ENCODE measurements around the gene RNASE8.

The RNASE8 gene

GRCh38 chr14:21098892-21099595 is 41.4 kb downstream of the RNASE8 start:
- Histone ChIP-seq H3K27ac (peak overlapping the region; percentile 38 to 73 (median 57); a peak in 19 of 22 replicates), H3K27me3 (no peaks in the 10 kb centered on the region), H3K9me3 (replicated peaks in 1 of 11) (no peaks in the 10 kb centered on the region), H3K4me2 (peak overlapping the region; percentile 85 to 98 (median 89)), H4K20me1 (peaks cover 0 to 32% (median 5%) of the 10 kb centered on the region in 11 experiments; a peak in 9 of 22 replicates), H3K4me3 (peak overlapping the region; percentile 59 to 80 (median 70)), H3K4me1 (peaks cover 54 to 74% (median 63%) of the 10 kb centered on the region in 10 experiments), H3K9ac (peak overlapping the region; percentile 69 to 82 (median 77)), H3K36me3 (no peaks in the 10 kb centered on the region)
- TF ChIP-seq Cebpa-rat (IDR thresholded peaks at IDR 0.05), result no peak

- H3K4me3 ChIP-seq, result peak overlapping the region; percentile 59 to 80 (median 70); a peak in 18 of 20 replicates
- H3K27ac ChIP-seq, result peak overlapping the region in 4 of 11 experiments; percentile 59 to 73 (median 65); a peak in 3 of 22 replicates
- H3K9me3 ChIP-seq (replicated peaks in 1 of 11), result no peaks in the 10 kb centered on the region
- no peak for TF ChIP-seq Cebpa-rat (IDR thresholded peaks at IDR 0.05)
- peaks cover 0 to 27% (median 0%) of the 10 kb centered on the region in 11 experiments; a peak in 9 of 22 replicates for H4K20me1 ChIP-seq
- peak overlapping the region; percentile 85 to 98 (median 89) for H3K4me2 ChIP-seq
- H3K9ac ChIP-seq, result peak overlapping the region; percentile 69 to 82 (median 77); a peak in 19 of 22 replicates
- H3K36me3 ChIP-seq, result no peaks in the 10 kb centered on the region
- no peaks in the 10 kb centered on the region for H3K27me3 ChIP-seq
- peaks cover 53 to 71% (median 60%) of the 10 kb centered on the region in 10 experiments for H3K4me1 ChIP-seq
Measured at GRCh38 chr14:21099596-21099985, 42.0 kb downstream of the RNASE8 start.

GRCh38 chr14:21100931-21101330 is 43.3 kb downstream of the RNASE8 start, which contains the start of gene TMEM253:
TSS of gene TMEM253 (plus strand) at chr14:21101066. CDS start at chr14:21101344, 278 bp downstream.
- peaks cover 60 to 76% (median 67%) of the 10 kb centered on the region in 10 experiments for H3K4me1 ChIP-seq
- H3K36me3 ChIP-seq, result no peaks in the 10 kb centered on the region
- H4K20me1 ChIP-seq, result peaks cover 0 to 15% (median 0%) of the 10 kb centered on the region in 11 experiments; a peak in 4 of 22 replicates
- H3K9me3 ChIP-seq (replicated peaks in 1 of 11), result no peaks in the 10 kb centered on the region
- peak within 1 kb of the TSS; percentile 85 to 98 (median 89) for H3K4me2 ChIP-seq
- H3K9ac ChIP-seq, result peak within 1 kb of the TSS in 5 of 11 experiments; percentile 73 to 82 (median 81); a peak in 7 of 22 replicates
- H3K27me3 ChIP-seq, result no peaks in the 10 kb centered on the region
- TF ChIP-seq Cebpa-rat (IDR thresholded peaks at IDR 0.05), result no peak
- H3K4me3 ChIP-seq, result peak within 1 kb of the TSS in 2 of 10 experiments; percentile 70 to 75; a peak in 1 of 20 replicates
- no peak within 1 kb of the TSS for H3K27ac ChIP-seq

- peaks cover 50 to 75% (median 66%) of the 10 kb centered on the region in 10 experiments for H3K4me1 ChIP-seq
- no peaks in the 10 kb centered on the region for H3K27me3 ChIP-seq
- TF ChIP-seq Cebpa-rat (IDR thresholded peaks at IDR 0.05), result no peak
- H3K9ac ChIP-seq, result no peak overlapping the region
- no peaks in the 10 kb centered on the region for H3K36me3 ChIP-seq
- peaks cover 0 to 7% (median 0%) of the 10 kb centered on the region in 11 experiments; a peak in 3 of 22 replicates for H4K20me1 ChIP-seq
- no peaks in the 10 kb centered on the region for H3K9me3 ChIP-seq (replicated peaks in 1 of 11)
- H3K4me2 ChIP-seq, result peak overlapping the region; percentile 78 to 97 (median 89); a peak in 14 of 22 replicates
- H3K4me3 ChIP-seq, result no peak overlapping the region
- no peak overlapping the region for H3K27ac ChIP-seq
Measured at GRCh38 chr14:21101802-21102413, 44.3 kb downstream of the RNASE8 start.

GRCh38 chr14:21102521-21103410 is 45.1 kb downstream of the RNASE8 start:
- no peak for TF ChIP-seq Cebpa-rat (IDR thresholded peaks at IDR 0.05)
- Histone ChIP-seq H3K27me3 (no peaks in the 10 kb centered on the region), H3K4me3 (peak overlapping the region; percentile 65 to 87 (median 80)), H3K36me3 (no peaks in the 10 kb centered on the region), H3K4me2 (peak overlapping the region; percentile 78 to 97 (median 89)), H3K9me3 (replicated peaks in 1 of 11) (no peaks in the 10 kb centered on the region), H4K20me1 (no peaks in the 10 kb centered on the region), H3K27ac (peak overlapping the region in 7 of 11 experiments; percentile 95 to 100 (median 98); a peak in 9 of 22 replicates), H3K9ac (peak overlapping the region; percentile 94 to 99 (median 98); a peak in 19 of 22 replicates), H3K4me1 (peaks cover 44 to 69% (median 59%) of the 10 kb centered on the region in 10 experiments)

- no peak for TF ChIP-seq Cebpa-rat (IDR thresholded peaks at IDR 0.05)
- Histone ChIP-seq H3K4me3 (peak overlapping the region; percentile 65 to 87 (median 80)), H3K9ac (peak overlapping the region; percentile 94 to 99 (median 98)), H3K4me1 (peaks cover 44 to 69% (median 59%) of the 10 kb centered on the region in 10 experiments), H3K9me3 (replicated peaks in 1 of 11) (no peaks in the 10 kb centered on the region), H4K20me1 (no peaks in the 10 kb centered on the region), H3K27ac (peak overlapping the region; percentile 95 to 100 (median 98)), H3K36me3 (no peaks in the 10 kb centered on the region), H3K27me3 (no peaks in the 10 kb centered on the region), H3K4me2 (peak overlapping the region; percentile 78 to 97 (median 89))
Measured at GRCh38 chr14:21103411-21103709, 45.7 kb downstream of the RNASE8 start.

- no peak for TF ChIP-seq Cebpa-rat (IDR thresholded peaks at IDR 0.05)
- Histone ChIP-seq H3K9me3 (replicated peaks in 1 of 11) (no peaks in the 10 kb centered on the region), H3K4me3 (peak overlapping the region; percentile 65 to 87 (median 80)), H3K4me2 (peak overlapping the region; percentile 78 to 97 (median 89)), H4K20me1 (no peaks in the 10 kb centered on the region), H3K9ac (peak overlapping the region; percentile 94 to 99 (median 98)), H3K36me3 (no peaks in the 10 kb centered on the region), H3K27ac (peak overlapping the region; percentile 95 to 100 (median 98)), H3K4me1 (peaks cover 43 to 67% (median 57%) of the 10 kb centered on the region in 10 experiments), H3K27me3 (no peaks in the 10 kb centered on the region)
Measured at GRCh38 chr14:21103710-21104447, 46.3 kb downstream of the RNASE8 start.
